OCI-LY3 (cell line): ENCODE results near the gene SGIP1.

Source experiments
- H2AFZ ChIP-seq: fragments of 200-600, 300-600 bp; shearing (Covaris generic); 2 replicates; pipeline ENCODE4 v1.6.0; 2014; ENCODE audit warnings: antibody characterized with exemption, low read depth, low read length
- H3K27ac ChIP-seq: fragments of 200-600, 300-600 bp; sonication (generic); 2 replicates; pipeline ENCODE4 v1.5.1; 2014; ENCODE audit warnings: mild to moderate bottlenecking, low read length, moderate library complexity, mixed read lengths
- H3K27me3 ChIP-seq: fragments of 200-600, 300-600 bp; sonication (generic); 2 replicates; pipeline ENCODE4 v1.6.1; 2014; ENCODE audit warnings: low read depth, low read length, mixed read lengths
- H3K36me3 ChIP-seq: fragments of 200-600, 300-600 bp; sonication (generic); replicated peaks from 2 replicates; pipeline ENCODE3; 2014; ENCODE audit warnings: low read depth, low read length, mixed read lengths
- H3K4me1 ChIP-seq: fragments of 300-600, 200-600 bp; sonication (generic); 2 replicates; pipeline ENCODE4 v1.6.1; 2014; ENCODE audit warnings: low read length, mixed read lengths
- H3K4me2 ChIP-seq: fragments of 200-600, 300-600 bp; sonication (generic); 2 replicates; pipeline ENCODE4 v1.6.1; 2014; ENCODE audit warnings: low read length, mixed read lengths
- H3K4me3 ChIP-seq: fragments of 300-600, 200-600 bp; sonication (generic); 2 replicates; pipeline ENCODE4 v1.5.1; 2014; ENCODE audit warnings: antibody characterized with exemption, mild to moderate bottlenecking, low read length, moderate library complexity
- H3K79me2 ChIP-seq: fragments of 300-600, 200-600 bp; shearing (Covaris generic); 2 replicates; pipeline ENCODE4 v1.6.1; 2014; ENCODE audit warnings: mild to moderate bottlenecking, low read length, mixed read lengths
- H3K9ac ChIP-seq: fragments of 300-600, 200-600 bp; shearing (Covaris generic); 2 replicates; pipeline ENCODE4 v1.6.0; 2014; ENCODE audit warnings: mild to moderate bottlenecking, low read length, moderate library complexity
- H3K9me3 ChIP-seq: fragments of 200-600, 300-600 bp; shearing (Covaris generic); 2 replicates; pipeline ENCODE4 v1.6.1; 2014; ENCODE audit warnings: low read length, mixed read lengths; ENCODE audit not compliant: insufficient read depth
- H4K20me1 ChIP-seq: fragments of 200-600, 300-600 bp; sonication (generic); 2 replicates; pipeline ENCODE4 v1.6.1; 2016; ENCODE audit warnings: low read length, mixed read lengths; ENCODE audit not compliant: insufficient read depth
- CTCF ChIP-seq: fragments of 200-600, 300-600 bp; sonication (generic); IDR thresholded peaks from 2 replicates; pipeline ENCODE4 v1.5.1; 2014; ENCODE audit warnings: antibody characterized with exemption, low read length, low read depth
- EZH2phosphoT487 ChIP-seq: fragments of 200-600 bp; shearing (Covaris generic); IDR thresholded peaks from 2 replicates; pipeline ENCODE4 v1.6.1; 2018; ENCODE audit warnings: antibody characterized with exemption, mixed run types, low read depth

SGIP1 gene

GRCh38 chr1:66559517-66559916 lies 25.6 kb downstream of the SGIP1 start:
- TF ChIP-seq EZH2phosphoT487 (no peak), CTCF (no peak)
- no peak overlapping the region for H3K27ac ChIP-seq

GRCh38 chr1:66562561-66562960 lies 28.6 kb downstream of the SGIP1 start:
- Histone ChIP-seq H3K79me2 (no peaks in the 10 kb centered on the region), H3K9me3 (no peaks in the 10 kb centered on the region), H3K9ac (no peak overlapping the region), H4K20me1 (no peaks in the 10 kb centered on the region), H3K27me3 (no peaks in the 10 kb centered on the region), H3K4me1 (no peaks in the 10 kb centered on the region), H3K27ac (no peak overlapping the region), H2AFZ (no peak overlapping the region), H3K4me3 (no peak overlapping the region), H3K4me2 (no peak overlapping the region), H3K36me3 (no peaks in the 10 kb centered on the region)
- TF ChIP-seq CTCF (no peak), EZH2phosphoT487 (no peak)

More at GRCh38 chr1:66559517-66559916, 25.6 kb downstream of the SGIP1 start:
- H3K9me3 ChIP-seq: no peaks in the 10 kb centered on the region
- H3K79me2 ChIP-seq: no peaks in the 10 kb centered on the region
- H3K9ac ChIP-seq: no peak overlapping the region
- no peaks in the 10 kb centered on the region for H4K20me1 ChIP-seq
- H2AFZ ChIP-seq: no peak overlapping the region
- H3K4me1 ChIP-seq: no peaks in the 10 kb centered on the region
- H3K27me3 ChIP-seq: no peaks in the 10 kb centered on the region
- no peak overlapping the region for H3K4me3 ChIP-seq
- no peaks in the 10 kb centered on the region for H3K36me3 ChIP-seq
- H3K4me2 ChIP-seq: no peak overlapping the region

DNA sequence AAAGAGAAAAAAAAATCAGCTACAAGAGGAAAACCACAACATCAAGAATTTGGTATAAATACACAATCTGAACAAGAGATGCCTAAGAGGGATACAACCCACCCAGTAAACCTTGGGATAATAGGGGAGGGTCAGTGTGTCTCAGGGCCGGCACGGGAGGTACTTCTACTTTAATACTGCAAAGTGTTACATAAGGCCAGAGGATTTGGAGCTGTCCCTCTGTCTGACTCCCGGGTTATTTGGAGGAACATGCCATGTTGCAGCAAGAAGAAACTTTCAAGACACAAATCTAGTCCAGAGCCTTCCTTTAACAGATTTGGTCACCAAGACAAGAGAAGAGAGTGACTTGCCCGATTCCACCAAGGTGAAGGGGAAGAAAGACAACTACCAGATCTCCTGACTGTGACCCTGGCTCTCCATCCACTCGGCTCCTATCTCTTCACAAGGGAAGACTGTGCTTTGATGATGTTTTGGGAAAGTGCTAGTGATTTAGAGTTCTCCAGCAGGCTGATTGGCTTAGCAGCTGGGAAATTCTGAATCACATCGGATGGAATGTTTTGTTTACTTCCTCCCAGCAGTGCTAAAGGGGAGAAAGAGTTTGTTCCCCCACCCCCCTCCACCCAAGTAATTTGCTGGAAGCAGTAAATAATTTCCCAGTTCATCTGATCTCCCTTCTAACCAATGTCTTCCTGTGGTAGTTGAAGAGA lies 29.3 kb downstream of the SGIP1 start:
- H3K27me3 ChIP-seq: no peaks in the 10 kb centered on the region
- no peak for TF ChIP-seq EZH2phosphoT487
- no peak for TF ChIP-seq CTCF
- H3K36me3 ChIP-seq: no peaks in the 10 kb centered on the region
- no peak overlapping the region for H2AFZ ChIP-seq
- H3K4me1 ChIP-seq: no peaks in the 10 kb centered on the region
- H3K4me3 ChIP-seq: no peak overlapping the region
- no peaks in the 10 kb centered on the region for H3K9me3 ChIP-seq
- H3K9ac ChIP-seq: no peak overlapping the region
- no peak overlapping the region for H3K27ac ChIP-seq
- no peak overlapping the region for H3K4me2 ChIP-seq
- no peaks in the 10 kb centered on the region for H4K20me1 ChIP-seq
- no peaks in the 10 kb centered on the region for H3K79me2 ChIP-seq

- H3K4me1 ChIP-seq: no peaks in the 10 kb centered on the region
Observed at GRCh38 chr1:66563941-66564630, 30.1 kb downstream of the SGIP1 start.

More at GRCh38 chr1:66563941-66564630, 30.1 kb downstream of the SGIP1 start:
- no peak overlapping the region for H3K4me3 ChIP-seq
- no peaks in the 10 kb centered on the region for H4K20me1 ChIP-seq
- no peaks in the 10 kb centered on the region for H3K27me3 ChIP-seq
- H3K27ac ChIP-seq: no peak overlapping the region
- no peaks in the 10 kb centered on the region for H3K36me3 ChIP-seq
- H3K9me3 ChIP-seq: no peaks in the 10 kb centered on the region
- no peak overlapping the region for H2AFZ ChIP-seq
- no peak overlapping the region for H3K9ac ChIP-seq
- no peak overlapping the region for H3K4me2 ChIP-seq
- H3K79me2 ChIP-seq: no peaks in the 10 kb centered on the region
- no peak for TF ChIP-seq CTCF
- no peak for TF ChIP-seq EZH2phosphoT487
